GM23338 (cell line): ENCODE data around the gene SPRED2.

Source experiments
- CREB1 ChIP-seq: fragments of 250-450 bp; sonication (Bioruptor Pico); IDR thresholded peaks from 2 replicates; pipeline ENCODE4 v1.5.0; 2020; ENCODE audit warnings: low read depth, mild to moderate bottlenecking, moderate library complexity
- EZH2 ChIP-seq: fragments of 200-600 bp; sonication (generic); IDR thresholded peaks from one replicate; pipeline ENCODE4 v1.8.0; 2017; ENCODE audit warnings: antibody characterized with exemption, mild to moderate bottlenecking, low read depth; ENCODE audit not compliant: unreplicated experiment
- EZH2phosphoT487 ChIP-seq: fragments of 200-600 bp; sonication (generic); IDR thresholded peaks from one replicate; pipeline ENCODE4 v1.8.1; 2018; ENCODE audit warnings: antibody characterized with exemption; ENCODE audit not compliant: unreplicated experiment
- JUNB ChIP-seq: IDR thresholded peaks from one replicate; pipeline ENCODE4 v1.6.1; 2016; ENCODE audit warnings: antibody characterized with exemption; ENCODE audit not compliant: unreplicated experiment
- NANOG ChIP-seq: IDR thresholded peaks from 2 replicates; pipeline ENCODE4 v1.6.1; 2016; ENCODE audit warnings: antibody characterized with exemption, borderline replicate concordance
- POLR2AphosphoS5 ChIP-seq: IDR thresholded peaks from 2 replicates; pipeline ENCODE4 v1.6.1; 2016; ENCODE audit warnings: antibody characterized with exemption, low read depth
- STAT1 ChIP-seq: IDR thresholded peaks from one replicate; pipeline ENCODE4 v1.6.1; 2016; ENCODE audit warnings: antibody characterized with exemption; ENCODE audit not compliant: unreplicated experiment
- ZNF114 ChIP-seq: fragments of 250-450 bp; sonication (Bioruptor Pico); IDR thresholded peaks from 2 replicates; pipeline ENCODE4 v1.5.0; 2020; ENCODE audit warnings: mild to moderate bottlenecking, moderate library complexity
- ZNF331 ChIP-seq: fragments of 250-450 bp; sonication (Bioruptor Pico); IDR thresholded peaks from 2 replicates; pipeline ENCODE4 v1.5.0; 2020; ENCODE audit warnings: low read depth, mild to moderate bottlenecking, moderate library complexity
- TF ChIP-seq, protein P1 (sequence below), 2 experiments: fragments of 200-600 bp in 1 of 2; sonication (generic) in 1 of 2; conservative IDR thresholded peaks; 2 replicates each; pipeline versions ENCODE4 v1.5.1 to v1.6.1; 2016 to 2017; ENCODE audit warnings: antibody characterized with exemption in 2 of 2, low read depth in 2 of 2, mild to moderate bottlenecking in 2 of 2, moderate library complexity in 1 of 2
- TF ChIP-seq, protein P2 (sequence below): IDR thresholded peaks from one replicate; pipeline ENCODE4 v1.6.1; 2018; ENCODE audit warnings: antibody characterized with exemption; ENCODE audit not compliant: unreplicated experiment
- TF ChIP-seq, protein P3 (sequence below): IDR thresholded peaks from 2 replicates; pipeline ENCODE4 v1.6.1; 2016; ENCODE audit warnings: antibody characterized with exemption
- TF ChIP-seq, protein P4 (sequence below): fragments of 250-450 bp; sonication (Bioruptor Pico); IDR thresholded peaks from 2 replicates; pipeline ENCODE4 v1.5.0; 2020; ENCODE audit warnings: mild to moderate bottlenecking, moderate library complexity

DNA sequence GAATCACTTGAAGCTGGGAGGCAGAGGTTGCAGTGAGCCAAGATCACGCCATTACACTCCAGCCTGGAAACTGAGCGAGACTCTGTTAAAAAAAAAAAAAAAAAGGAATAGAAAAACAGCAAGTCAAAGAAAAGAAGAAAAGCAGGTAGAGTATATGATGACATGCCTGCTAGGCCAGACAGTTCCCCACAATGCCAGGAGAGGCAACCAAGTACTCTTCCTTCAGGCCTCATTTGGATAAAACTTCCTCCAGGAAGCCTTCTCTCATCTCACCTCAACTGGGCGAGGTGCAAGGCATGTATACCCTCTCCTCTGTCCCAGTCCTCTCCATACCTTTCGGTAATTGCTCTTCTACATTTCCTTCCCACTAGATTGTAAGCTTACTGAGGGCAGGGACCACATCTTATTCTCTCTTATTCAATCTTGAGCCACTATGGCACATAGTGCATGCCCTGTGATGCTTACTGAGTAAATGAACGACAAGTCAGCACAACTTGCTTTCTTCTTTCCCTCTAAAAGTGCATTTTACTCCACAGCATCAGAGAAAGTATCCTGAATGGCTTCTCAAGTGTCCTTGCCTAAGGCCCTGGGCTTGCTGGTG lies 10.1 kb upstream of the SPRED2 start:
- no peak for TF ChIP-seq POLR2AphosphoS5
- TF ChIP-seq, protein P1, sequence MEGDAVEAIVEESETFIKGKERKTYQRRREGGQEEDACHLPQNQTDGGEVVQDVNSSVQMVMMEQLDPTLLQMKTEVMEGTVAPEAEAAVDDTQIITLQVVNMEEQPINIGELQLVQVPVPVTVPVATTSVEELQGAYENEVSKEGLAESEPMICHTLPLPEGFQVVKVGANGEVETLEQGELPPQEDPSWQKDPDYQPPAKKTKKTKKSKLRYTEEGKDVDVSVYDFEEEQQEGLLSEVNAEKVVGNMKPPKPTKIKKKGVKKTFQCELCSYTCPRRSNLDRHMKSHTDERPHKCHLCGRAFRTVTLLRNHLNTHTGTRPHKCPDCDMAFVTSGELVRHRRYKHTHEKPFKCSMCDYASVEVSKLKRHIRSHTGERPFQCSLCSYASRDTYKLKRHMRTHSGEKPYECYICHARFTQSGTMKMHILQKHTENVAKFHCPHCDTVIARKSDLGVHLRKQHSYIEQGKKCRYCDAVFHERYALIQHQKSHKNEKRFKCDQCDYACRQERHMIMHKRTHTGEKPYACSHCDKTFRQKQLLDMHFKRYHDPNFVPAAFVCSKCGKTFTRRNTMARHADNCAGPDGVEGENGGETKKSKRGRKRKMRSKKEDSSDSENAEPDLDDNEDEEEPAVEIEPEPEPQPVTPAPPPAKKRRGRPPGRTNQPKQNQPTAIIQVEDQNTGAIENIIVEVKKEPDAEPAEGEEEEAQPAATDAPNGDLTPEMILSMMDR (conservative IDR thresholded peaks at IDR 0.05; ENCODE audit: low read depth in 2 of 2): no peak
- TF ChIP-seq ZNF114 (CRISPR knock-in tag): no peak
- TF ChIP-seq, protein P2, sequence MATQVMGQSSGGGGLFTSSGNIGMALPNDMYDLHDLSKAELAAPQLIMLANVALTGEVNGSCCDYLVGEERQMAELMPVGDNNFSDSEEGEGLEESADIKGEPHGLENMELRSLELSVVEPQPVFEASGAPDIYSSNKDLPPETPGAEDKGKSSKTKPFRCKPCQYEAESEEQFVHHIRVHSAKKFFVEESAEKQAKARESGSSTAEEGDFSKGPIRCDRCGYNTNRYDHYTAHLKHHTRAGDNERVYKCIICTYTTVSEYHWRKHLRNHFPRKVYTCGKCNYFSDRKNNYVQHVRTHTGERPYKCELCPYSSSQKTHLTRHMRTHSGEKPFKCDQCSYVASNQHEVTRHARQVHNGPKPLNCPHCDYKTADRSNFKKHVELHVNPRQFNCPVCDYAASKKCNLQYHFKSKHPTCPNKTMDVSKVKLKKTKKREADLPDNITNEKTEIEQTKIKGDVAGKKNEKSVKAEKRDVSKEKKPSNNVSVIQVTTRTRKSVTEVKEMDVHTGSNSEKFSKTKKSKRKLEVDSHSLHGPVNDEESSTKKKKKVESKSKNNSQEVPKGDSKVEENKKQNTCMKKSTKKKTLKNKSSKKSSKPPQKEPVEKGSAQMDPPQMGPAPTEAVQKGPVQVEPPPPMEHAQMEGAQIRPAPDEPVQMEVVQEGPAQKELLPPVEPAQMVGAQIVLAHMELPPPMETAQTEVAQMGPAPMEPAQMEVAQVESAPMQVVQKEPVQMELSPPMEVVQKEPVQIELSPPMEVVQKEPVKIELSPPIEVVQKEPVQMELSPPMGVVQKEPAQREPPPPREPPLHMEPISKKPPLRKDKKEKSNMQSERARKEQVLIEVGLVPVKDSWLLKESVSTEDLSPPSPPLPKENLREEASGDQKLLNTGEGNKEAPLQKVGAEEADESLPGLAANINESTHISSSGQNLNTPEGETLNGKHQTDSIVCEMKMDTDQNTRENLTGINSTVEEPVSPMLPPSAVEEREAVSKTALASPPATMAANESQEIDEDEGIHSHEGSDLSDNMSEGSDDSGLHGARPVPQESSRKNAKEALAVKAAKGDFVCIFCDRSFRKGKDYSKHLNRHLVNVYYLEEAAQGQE: no peak
- no peak for TF ChIP-seq EZH2phosphoT487
- no peak for TF ChIP-seq EZH2
- no peak for TF ChIP-seq CREB1
- no peak for TF ChIP-seq JUNB
- no peak for TF ChIP-seq STAT1
- TF ChIP-seq NANOG: no peak
- TF ChIP-seq ZNF331 (CRISPR knock-in tag): no peak
- TF ChIP-seq, protein P3, sequence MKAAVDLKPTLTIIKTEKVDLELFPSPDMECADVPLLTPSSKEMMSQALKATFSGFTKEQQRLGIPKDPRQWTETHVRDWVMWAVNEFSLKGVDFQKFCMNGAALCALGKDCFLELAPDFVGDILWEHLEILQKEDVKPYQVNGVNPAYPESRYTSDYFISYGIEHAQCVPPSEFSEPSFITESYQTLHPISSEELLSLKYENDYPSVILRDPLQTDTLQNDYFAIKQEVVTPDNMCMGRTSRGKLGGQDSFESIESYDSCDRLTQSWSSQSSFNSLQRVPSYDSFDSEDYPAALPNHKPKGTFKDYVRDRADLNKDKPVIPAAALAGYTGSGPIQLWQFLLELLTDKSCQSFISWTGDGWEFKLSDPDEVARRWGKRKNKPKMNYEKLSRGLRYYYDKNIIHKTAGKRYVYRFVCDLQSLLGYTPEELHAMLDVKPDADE: no peak
- TF ChIP-seq, protein P4, sequence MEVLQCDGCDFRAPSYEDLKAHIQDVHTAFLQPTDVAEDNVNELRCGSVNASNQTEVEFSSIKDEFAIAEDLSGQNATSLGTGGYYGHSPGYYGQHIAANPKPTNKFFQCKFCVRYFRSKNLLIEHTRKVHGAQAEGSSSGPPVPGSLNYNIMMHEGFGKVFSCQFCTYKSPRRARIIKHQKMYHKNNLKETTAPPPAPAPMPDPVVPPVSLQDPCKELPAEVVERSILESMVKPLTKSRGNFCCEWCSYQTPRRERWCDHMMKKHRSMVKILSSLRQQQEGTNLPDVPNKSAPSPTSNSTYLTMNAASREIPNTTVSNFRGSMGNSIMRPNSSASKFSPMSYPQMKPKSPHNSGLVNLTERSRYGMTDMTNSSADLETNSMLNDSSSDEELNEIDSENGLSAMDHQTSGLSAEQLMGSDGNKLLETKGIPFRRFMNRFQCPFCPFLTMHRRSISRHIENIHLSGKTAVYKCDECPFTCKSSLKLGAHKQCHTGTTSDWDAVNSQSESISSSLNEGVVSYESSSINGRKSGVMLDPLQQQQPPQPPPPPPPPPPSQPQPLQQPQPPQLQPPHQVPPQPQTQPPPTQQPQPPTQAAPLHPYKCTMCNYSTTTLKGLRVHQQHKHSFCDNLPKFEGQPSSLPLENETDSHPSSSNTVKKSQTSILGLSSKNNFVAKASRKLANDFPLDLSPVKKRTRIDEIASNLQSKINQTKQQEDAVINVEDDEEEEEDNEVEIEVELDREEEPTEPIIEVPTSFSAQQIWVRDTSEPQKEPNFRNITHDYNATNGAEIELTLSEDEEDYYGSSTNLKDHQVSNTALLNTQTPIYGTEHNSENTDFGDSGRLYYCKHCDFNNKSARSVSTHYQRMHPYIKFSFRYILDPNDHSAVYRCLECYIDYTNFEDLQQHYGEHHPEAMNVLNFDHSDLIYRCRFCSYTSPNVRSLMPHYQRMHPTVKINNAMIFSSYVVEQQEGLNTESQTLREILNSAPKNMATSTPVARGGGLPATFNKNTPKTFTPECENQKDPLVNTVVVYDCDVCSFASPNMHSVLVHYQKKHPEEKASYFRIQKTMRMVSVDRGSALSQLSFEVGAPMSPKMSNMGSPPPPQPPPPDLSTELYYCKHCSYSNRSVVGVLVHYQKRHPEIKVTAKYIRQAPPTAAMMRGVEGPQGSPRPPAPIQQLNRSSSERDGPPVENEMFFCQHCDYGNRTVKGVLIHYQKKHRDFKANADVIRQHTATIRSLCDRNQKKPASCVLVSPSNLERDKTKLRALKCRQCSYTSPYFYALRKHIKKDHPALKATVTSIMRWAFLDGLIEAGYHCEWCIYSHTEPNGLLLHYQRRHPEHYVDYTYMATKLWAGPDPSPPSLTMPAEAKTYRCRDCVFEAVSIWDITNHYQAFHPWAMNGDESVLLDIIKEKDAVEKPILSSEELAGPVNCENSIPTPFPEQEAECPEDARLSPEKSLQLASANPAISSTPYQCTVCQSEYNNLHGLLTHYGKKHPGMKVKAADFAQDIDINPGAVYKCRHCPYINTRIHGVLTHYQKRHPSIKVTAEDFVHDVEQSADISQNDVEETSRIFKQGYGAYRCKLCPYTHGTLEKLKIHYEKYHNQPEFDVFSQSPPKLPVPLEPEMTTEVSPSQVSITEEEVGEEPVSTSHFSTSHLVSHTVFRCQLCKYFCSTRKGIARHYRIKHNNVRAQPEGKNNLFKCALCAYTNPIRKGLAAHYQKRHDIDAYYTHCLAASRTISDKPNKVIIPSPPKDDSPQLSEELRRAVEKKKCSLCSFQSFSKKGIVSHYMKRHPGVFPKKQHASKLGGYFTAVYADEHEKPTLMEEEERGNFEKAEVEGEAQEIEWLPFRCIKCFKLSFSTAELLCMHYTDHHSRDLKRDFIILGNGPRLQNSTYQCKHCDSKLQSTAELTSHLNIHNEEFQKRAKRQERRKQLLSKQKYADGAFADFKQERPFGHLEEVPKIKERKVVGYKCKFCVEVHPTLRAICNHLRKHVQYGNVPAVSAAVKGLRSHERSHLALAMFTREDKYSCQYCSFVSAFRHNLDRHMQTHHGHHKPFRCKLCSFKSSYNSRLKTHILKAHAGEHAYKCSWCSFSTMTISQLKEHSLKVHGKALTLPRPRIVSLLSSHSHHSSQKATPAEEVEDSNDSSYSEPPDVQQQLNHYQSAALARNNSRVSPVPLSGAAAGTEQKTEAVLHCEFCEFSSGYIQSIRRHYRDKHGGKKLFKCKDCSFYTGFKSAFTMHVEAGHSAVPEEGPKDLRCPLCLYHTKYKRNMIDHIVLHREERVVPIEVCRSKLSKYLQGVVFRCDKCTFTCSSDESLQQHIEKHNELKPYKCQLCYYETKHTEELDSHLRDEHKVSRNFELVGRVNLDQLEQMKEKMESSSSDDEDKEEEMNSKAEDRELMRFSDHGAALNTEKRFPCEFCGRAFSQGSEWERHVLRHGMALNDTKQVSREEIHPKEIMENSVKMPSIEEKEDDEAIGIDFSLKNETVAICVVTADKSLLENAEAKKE (CRISPR knock-in tag): no peak
